CD4-positive, alpha-beta T cell treated with Interleukin-1 beta for 1 hour (primary cell): Measurements from ENCODE around the gene KCNQ1.
A peak's percentile ranks its signal among the peaks of the same experiment; 100 is the strongest.

ENCODE experiments used
- DNase-seq, 2 donors: peaks; one replicate each; pipeline ENCODE4 v3.0.0-alpha.2; 2020 to 2022

The KCNQ1 gene

GRCh38 chr11:2444821-2445745 lies at the start of gene KCNQ1:
KCNQ1 (plus strand) TSS chr11:2445008; CDS start chr11:2445099, 91 bp downstream.
- DNase-seq: peak; percentile 64 to 70

- DNase-seq: no peak
These were observed 49.5 kb upstream of the KCNQ1 start for GRCh38 chr11:2395211-2395730.

- no peak for DNase-seq
These were observed 49.0 kb upstream of the KCNQ1 start for GRCh38 chr11:2395856-2396255.

- DNase-seq: no peak
These were observed 48.3 kb upstream of the KCNQ1 start for GRCh38 chr11:2396471-2396870.

- no peak for DNase-seq
These were observed 47.8 kb upstream of the KCNQ1 start for GRCh38 chr11:2397005-2397404.

- no peak for DNase-seq
These were observed 46.0 kb upstream of the KCNQ1 start for GRCh38 chr11:2398664-2399355.

GRCh38 chr11:2399488-2400068 lies 45.2 kb upstream of the KCNQ1 start:
- DNase-seq: no peak

GRCh38 chr11:2400069-2400761 lies 44.6 kb upstream of the KCNQ1 start, which contains the start of gene TSSC4:
TSSC4 (plus strand) TSS chr11:2400750; CDS start chr11:2402634, 1,884 bp downstream.
- DNase-seq: peak; percentile 100

- no peak for DNase-seq
These were observed 43.9 kb upstream of the KCNQ1 start for GRCh38 chr11:2400762-2401435.

- no peak for DNase-seq
These were observed 43.3 kb upstream of the KCNQ1 start for GRCh38 chr11:2401436-2401984.

- DNase-seq: no peak
These were observed 42.7 kb upstream of the KCNQ1 start for GRCh38 chr11:2402106-2402505.

GRCh38 chr11:2402890-2403645 lies 41.7 kb upstream of the KCNQ1 start:
- no peak for DNase-seq

- no peak for DNase-seq
These were observed 40.0 kb upstream of the KCNQ1 start for GRCh38 chr11:2404735-2405196.

- DNase-seq: no peak
These were observed 38.4 kb upstream of the KCNQ1 start for GRCh38 chr11:2406451-2406850.

GRCh38 chr11:2406878-2407410 lies 37.9 kb upstream of the KCNQ1 start:
- no peak for DNase-seq

- DNase-seq: no peak
These were observed 36.1 kb upstream of the KCNQ1 start for GRCh38 chr11:2408671-2409070.

- no peak for DNase-seq
These were observed 35.7 kb upstream of the KCNQ1 start for GRCh38 chr11:2409126-2409525.

GRCh38 chr11:2409611-2410468 lies 35.0 kb upstream of the KCNQ1 start:
- no peak for DNase-seq

GRCh38 chr11:2410616-2411015 lies 34.2 kb upstream of the KCNQ1 start:
- DNase-seq: no peak
